Large intestine (tissue), 3 donors: ENCODE measurements around the gene CLCF1. TPM values are rescaled to one million over a fixed set of nuclear protein-coding genes. Genes with fewer than 3 reads are reported as not detected.
A peak's percentile ranks its signal among the peaks of the same experiment; 100 is the strongest.

Experiments used
- DNase-seq, 2 donors: peaks; one replicate each; pipeline versions ENCODE4 v3.0.0 to v3.0.0-alpha.2; 2013
- H3K27ac ChIP-seq: one replicate; pipeline ENCODE4 v1.5.1; 2013; ENCODE audit warnings: low read length
- H3K27me3 ChIP-seq: 2 replicates; pipeline ENCODE4 v1.6.1; 2013; ENCODE audit warnings: low read length; ENCODE audit not compliant: control insufficient read depth, insufficient read depth
- H3K36me3 ChIP-seq: 2 replicates; pipeline ENCODE4 v1.6.1; 2013; ENCODE audit warnings: low read length; ENCODE audit not compliant: control insufficient read depth, insufficient read depth
- H3K4me1 ChIP-seq: one replicate; pipeline ENCODE4 v1.6.1; 2013; ENCODE audit warnings: low read length; ENCODE audit not compliant: control insufficient read depth, insufficient read depth
- H3K4me3 ChIP-seq: one replicate; pipeline ENCODE4 v1.5.1; 2013; ENCODE audit warnings: low read length
- H3K9me3 ChIP-seq: one replicate; pipeline ENCODE4 v1.6.1; 2013; ENCODE audit warnings: mild to moderate bottlenecking, low read depth, low read length, moderate library complexity; ENCODE audit not compliant: control insufficient read depth
- WGBS: methylation state at CpG from one replicate; pipeline ENCODE4 v1.1.5; 2013; ENCODE audit warnings: low lambda C conversion rate; ENCODE audit not compliant: insufficient coverage; 5-methylcytosine and 5-hydroxymethylcytosine counted together
- polyA plus RNA-seq: library from polyadenylated mRNA; unstranded; fragments of 120-200 nt; gene quantifications from one replicate; pipeline ENCODE4 v1.2.1, GENCODE V29; 2013

CLCF1 gene
- polyA plus RNA-seq, 1 donor: 9.6 TPM

- peak in 1 of 2 donors; percentile 54 for DNase-seq
- Histone ChIP-seq H3K4me1 (peaks cover 51% of the 10 kb centered on the region), H3K27ac (peak overlapping the region; percentile 71), H3K36me3 (no peaks in the 10 kb centered on the region), H3K27me3 (peaks cover 10% of the 10 kb centered on the region), H3K9me3 (no peaks in the 10 kb centered on the region), H3K4me3 (peak overlapping the region; percentile 50)
- no CpG with 5 or more reads among the region's 78 CpGs for WGBS
These were observed 941 bp downstream of the CLCF1 start for GRCh38 chr11:67372321-67372992.

DNA sequence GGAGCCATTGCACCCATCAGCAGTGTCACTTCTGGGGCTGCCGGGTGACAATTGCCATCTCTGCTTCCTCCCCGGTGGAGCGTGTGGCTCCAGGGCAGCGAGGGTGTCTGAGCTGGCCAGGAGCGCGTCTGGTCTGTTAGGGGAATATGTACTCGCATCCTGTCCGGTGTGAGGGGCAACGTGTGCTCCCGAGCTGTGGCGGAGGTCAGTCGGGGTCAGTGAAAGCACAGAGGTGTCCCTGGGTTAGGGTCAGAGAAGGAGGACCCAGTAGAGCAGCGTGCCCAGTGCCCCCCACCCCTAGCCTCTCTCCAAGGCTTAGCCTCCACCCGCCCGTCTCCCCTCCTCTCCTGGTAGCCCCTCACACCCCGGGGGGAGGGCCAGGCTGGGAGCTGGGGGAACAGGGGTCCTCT is 1.5 kb downstream of the CLCF1 start:
- peak overlapping the region; percentile 71 for H3K27ac ChIP-seq
- peaks cover 57% of the 10 kb centered on the region for H3K4me1 ChIP-seq
- DNase-seq: no peak
- peaks cover 10% of the 10 kb centered on the region for H3K27me3 ChIP-seq
- H3K36me3 ChIP-seq: no peaks in the 10 kb centered on the region
- no CpG with 5 or more reads among the region's 16 CpGs for WGBS
- H3K4me3 ChIP-seq: peak overlapping the region; percentile 50
- no peaks in the 10 kb centered on the region for H3K9me3 ChIP-seq

- Histone ChIP-seq H3K4me3 (peak overlapping the region; percentile 50), H3K9me3 (no peaks in the 10 kb centered on the region), H3K27me3 (peaks cover 9% of the 10 kb centered on the region), H3K4me1 (peaks cover 62% of the 10 kb centered on the region), H3K36me3 (no peaks in the 10 kb centered on the region), H3K27ac (peak overlapping the region; percentile 71)
- peak in 1 of 2 donors; percentile 57 for DNase-seq
- no CpG with 5 or more reads among the region's 8 CpGs for WGBS
These were observed 2.0 kb downstream of the CLCF1 start for GRCh38 chr11:67371189-67371910.

DNA sequence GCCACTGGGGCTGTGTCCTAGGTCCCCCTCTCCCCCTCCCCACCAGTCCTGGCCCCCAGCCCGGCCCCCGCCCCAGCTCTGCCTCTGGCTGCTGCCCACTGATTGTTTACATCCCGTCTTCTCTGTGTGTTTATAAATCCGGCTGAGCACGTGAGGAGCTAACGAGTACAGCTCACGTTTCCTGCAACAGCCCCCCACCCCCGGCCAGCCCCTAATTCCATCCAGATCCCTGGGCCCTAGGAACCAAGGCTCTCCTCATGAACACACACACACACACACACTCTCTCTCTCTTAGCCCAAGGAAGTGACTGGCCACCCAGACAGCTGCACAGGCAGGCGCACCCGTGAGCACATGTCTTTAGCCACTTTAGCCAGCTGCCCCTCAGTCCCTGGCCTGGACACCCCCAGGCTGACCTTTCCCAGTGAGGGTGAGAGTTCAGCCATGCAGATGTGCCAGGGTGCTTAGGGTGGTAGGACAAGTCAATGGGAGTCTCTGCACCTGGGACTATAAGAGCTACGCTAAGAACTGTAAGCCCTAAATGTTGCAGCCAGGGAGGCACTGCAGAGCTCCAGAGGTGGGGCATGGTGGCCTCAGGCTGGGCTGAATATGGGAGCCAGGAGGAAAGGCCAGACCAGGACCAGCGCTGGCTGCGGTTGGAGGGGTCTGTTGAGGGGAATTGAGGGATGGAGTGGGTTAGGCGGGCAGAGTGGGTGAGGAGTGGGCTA is 2.9 kb downstream of the CLCF1 start:
- Histone ChIP-seq H3K4me3 (no peak overlapping the region), H3K27me3 (peaks cover 1% of the 10 kb centered on the region), H3K9me3 (no peaks in the 10 kb centered on the region), H3K36me3 (no peaks in the 10 kb centered on the region), H3K27ac (peak overlapping the region; percentile 76), H3K4me1 (peaks cover 71% of the 10 kb centered on the region)
- WGBS: no CpG with 5 or more reads among the region's 14 CpGs
- peak in 1 of 2 donors; percentile 54 for DNase-seq

- peak overlapping the region; percentile 76 for H3K27ac ChIP-seq
- H3K27me3 ChIP-seq: no peaks in the 10 kb centered on the region
- H3K4me3 ChIP-seq: no peak overlapping the region
- peaks cover 76% of the 10 kb centered on the region for H3K4me1 ChIP-seq
- H3K36me3 ChIP-seq: peaks cover 4% of the 10 kb centered on the region
- peak in 1 of 2 donors; percentile 29 for DNase-seq
- no peaks in the 10 kb centered on the region for H3K9me3 ChIP-seq
- no CpG with 5 or more reads among the region's 12 CpGs for WGBS
These were observed 3.6 kb downstream of the CLCF1 start for GRCh38 chr11:67369801-67370284.

GRCh38 chr11:67369275-67369674 is 4.1 kb downstream of the CLCF1 start:
- WGBS: no CpG with 5 or more reads among the region's 8 CpGs
- peaks cover 10% of the 10 kb centered on the region for H3K36me3 ChIP-seq

DNA sequence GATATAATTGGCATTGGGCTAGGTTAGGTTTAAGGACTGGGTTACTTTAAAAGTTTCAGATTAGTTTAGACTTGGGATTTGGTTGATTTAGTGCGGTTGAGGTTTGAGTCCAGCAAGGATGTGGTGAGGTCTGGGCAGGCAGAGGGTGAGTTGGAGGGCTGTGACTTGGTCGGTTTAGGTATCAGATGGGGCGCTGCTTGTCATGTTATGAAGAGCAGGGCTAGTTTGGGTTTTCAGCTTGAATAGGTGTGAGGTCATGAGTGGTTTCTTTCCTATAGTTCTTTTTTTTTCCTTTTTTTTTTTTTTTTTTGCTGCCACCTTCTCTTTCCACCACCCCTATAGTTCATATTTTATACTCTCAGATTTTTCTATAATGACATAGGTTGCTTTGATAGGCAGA is 4.8 kb downstream of the CLCF1 start:
- peaks cover 11% of the 10 kb centered on the region for H3K36me3 ChIP-seq
- no peak for DNase-seq
- no peaks in the 10 kb centered on the region for H3K9me3 ChIP-seq
- H3K4me3 ChIP-seq: no peak overlapping the region
- peaks cover 68% of the 10 kb centered on the region for H3K4me1 ChIP-seq
- no peak overlapping the region for H3K27ac ChIP-seq
- no peaks in the 10 kb centered on the region for H3K27me3 ChIP-seq
- WGBS: no CpG with 5 or more reads among the region's 3 CpGs

More at GRCh38 chr11:67369275-67369674, 4.1 kb downstream of the CLCF1 start:
- DNase-seq: peak in 1 of 2 donors; percentile 1
- H3K27me3 ChIP-seq: no peaks in the 10 kb centered on the region
- H3K4me1 ChIP-seq: peaks cover 74% of the 10 kb centered on the region
- peak overlapping the region; percentile 76 for H3K27ac ChIP-seq
- H3K9me3 ChIP-seq: no peaks in the 10 kb centered on the region
- H3K4me3 ChIP-seq: no peak overlapping the region

GRCh38 chr11:67367761-67368227 is 5.6 kb downstream of the CLCF1 start:
- Histone ChIP-seq H3K4me1 (peaks cover 68% of the 10 kb centered on the region), H3K27me3 (no peaks in the 10 kb centered on the region), H3K9me3 (no peaks in the 10 kb centered on the region), H3K27ac (peak overlapping the region; percentile 43), H3K4me3 (no peak overlapping the region), H3K36me3 (peaks cover 11% of the 10 kb centered on the region)
- 80% methylated on average over 1 of the region's 7 CpGs for WGBS
- peak in 1 of 2 donors; percentile 9 for DNase-seq

DNA sequence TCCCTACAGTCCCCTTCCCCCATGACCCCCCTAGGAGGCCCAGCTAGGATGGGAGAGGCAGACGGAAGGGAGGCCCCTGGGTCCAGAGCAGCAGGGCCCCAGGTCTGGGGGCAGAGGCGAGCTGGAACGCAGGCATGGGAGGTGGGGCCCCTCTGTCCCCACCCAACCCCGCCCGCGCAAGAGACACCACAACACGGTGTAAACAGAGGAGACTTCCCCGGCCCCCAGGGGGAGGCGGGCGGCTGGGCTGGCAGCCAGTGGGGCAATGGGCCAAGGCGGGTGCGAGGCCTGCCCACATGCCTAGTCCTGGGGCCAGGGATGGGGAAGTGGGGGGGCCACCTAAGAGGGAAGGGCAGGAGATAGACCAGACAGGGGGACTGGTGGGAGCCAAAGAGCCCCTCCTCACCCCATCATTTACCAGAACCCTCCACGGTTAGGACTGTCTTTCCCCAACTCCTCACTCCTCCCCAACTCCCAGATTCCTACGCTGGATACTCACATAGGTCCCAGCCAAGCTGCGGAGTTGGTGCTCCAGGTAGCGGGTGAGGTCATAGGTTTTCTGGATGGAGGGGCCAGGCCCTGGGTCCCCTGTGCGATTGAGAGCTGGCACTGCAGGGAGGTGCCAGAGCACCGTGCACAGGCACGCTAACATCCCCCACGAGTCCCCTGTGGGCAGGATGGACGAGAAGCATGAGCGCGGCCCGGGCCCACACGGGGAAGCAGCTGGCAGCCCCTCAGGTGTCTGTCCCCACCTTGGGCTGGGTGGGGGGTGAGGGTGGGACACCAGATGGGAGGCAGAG is 6.2 kb downstream of the CLCF1 start:
- WGBS: no CpG with 5 or more reads among the region's 25 CpGs
- H3K27ac ChIP-seq: peak overlapping the region; percentile 69
- DNase-seq: peak; percentile 79 to 88
- H3K36me3 ChIP-seq: peaks cover 11% of the 10 kb centered on the region
- no peaks in the 10 kb centered on the region for H3K27me3 ChIP-seq
- H3K4me1 ChIP-seq: peaks cover 67% of the 10 kb centered on the region
- no peaks in the 10 kb centered on the region for H3K9me3 ChIP-seq
- H3K4me3 ChIP-seq: no peak overlapping the region
